ENCODE measurements around the gene CDH24. TPM values are rescaled to one million over a fixed set of nuclear protein-coding genes. Genes with fewer than 3 reads are reported as not detected.

CDH24 gene
- polyA plus RNA-seq, 1 experiment: 14.8 TPM

GRCh38 chr14:23071921-23072539 is 14.7 kb upstream of the CDH24 start:
- DNase-seq (ENCODE audit: low read depth): no peak
- H3K36me3 ChIP-seq (ENCODE audit: control insufficient read depth, insufficient read depth, low read length): peaks cover 26% of the 10 kb centered on the region
- H3K4me3 ChIP-seq (ENCODE audit: low read depth, low read length): no peak overlapping the region

GRCh38 chr14:23071244-23071920 is 14.1 kb upstream of the CDH24 start:
- no peak for TF ChIP-seq CTCF (IDR thresholded peaks at IDR 0.05; ENCODE audit: insufficient read depth, low read depth, low read length)
- H3K27me3 ChIP-seq (ENCODE audit: control insufficient read depth, insufficient read depth, low read length): no peaks in the 10 kb centered on the region
- peak; percentile 72 for DNase-seq (ENCODE audit: low read depth)
- H3K4me3 ChIP-seq (ENCODE audit: low read depth, low read length): peak overlapping the region; percentile 66
- CTCF ChIA-PET: interaction anchor here (0.6 to 4.7 kb wide), 13 partner anchors 9 to 85 kb away, joined by 3 to 57 read pairs (median 6); partner anchors contain the start of genes ACIN1 and C14orf119
- POLR2A ChIA-PET: interaction anchor here (1.0 kb wide), 1 partner anchor 23 kb away, joined by 3 read pairs; the partner anchor contains the start of gene ACIN1
- H3K36me3 ChIP-seq (ENCODE audit: control insufficient read depth, insufficient read depth, low read length): peaks cover 29% of the 10 kb centered on the region

More at GRCh38 chr14:23071921-23072539, 14.7 kb upstream of the CDH24 start:
- no peak for TF ChIP-seq CTCF (IDR thresholded peaks at IDR 0.05; ENCODE audit: insufficient read depth, low read depth, low read length)
- no peaks in the 10 kb centered on the region for H3K27me3 ChIP-seq (ENCODE audit: control insufficient read depth, insufficient read depth, low read length)
- ChIA-PET CTCF (interaction anchor here (0.7 to 4.7 kb wide), 10 partner anchors 10 to 86 kb away, joined by 3 to 57 read pairs (median 7); partner anchors contain the start of gene ACIN1), POLR2A (interaction anchor here (1.0 kb wide), 1 partner anchor 23 kb away, joined by 3 read pairs; the partner anchor contains the start of gene ACIN1)

GRCh38 chr14:23070262-23071129 is 13.2 kb upstream of the CDH24 start:
- ChIA-PET CTCF (interaction anchor here (1.0 to 4.7 kb wide), 10 partner anchors 8 to 84 kb away, joined by 3 to 57 read pairs (median 7); partner anchors contain the start of genes ACIN1 and C14orf119), POLR2A (no interaction called here)
- H3K4me3 ChIP-seq (ENCODE audit: low read depth, low read length): peak overlapping the region; percentile 66
- no peaks in the 10 kb centered on the region for H3K27me3 ChIP-seq (ENCODE audit: control insufficient read depth, insufficient read depth, low read length)
- peaks cover 23% of the 10 kb centered on the region for H3K36me3 ChIP-seq (ENCODE audit: control insufficient read depth, insufficient read depth, low read length)
- DNase-seq (ENCODE audit: low read depth): no peak
- no peak for TF ChIP-seq CTCF (IDR thresholded peaks at IDR 0.05; ENCODE audit: insufficient read depth, low read depth, low read length)

GRCh38 chr14:23069413-23069806 is 12.1 kb upstream of the CDH24 start:
- Histone ChIP-seq H3K36me3 (ENCODE audit: control insufficient read depth, insufficient read depth, low read length) (peaks cover 20% of the 10 kb centered on the region), H3K4me3 (ENCODE audit: low read depth, low read length) (no peak overlapping the region), H3K27me3 (ENCODE audit: control insufficient read depth, insufficient read depth, low read length) (no peaks in the 10 kb centered on the region)
- CTCF ChIA-PET: interaction anchor here (0.5 to 4.7 kb wide), 44 partner anchors 9 to 417 kb away, joined by 3 to 144 read pairs (median 5); partner anchors contain the start of genes ACIN1, AJUBA, C14orf119 and CDH24
- POLR2A ChIA-PET: interaction anchor here (0.6 to 1.2 kb wide), 3 partner anchors 9 to 39 kb away, joined by 3 to 7 read pairs (median 5); partner anchors contain the start of genes ACIN1 and C14orf119
- TF ChIP-seq CTCF (IDR thresholded peaks at IDR 0.05; ENCODE audit: insufficient read depth, low read depth, low read length): no peak
- DNase-seq (ENCODE audit: low read depth): no peak

All from BJ (cell line).